ENCODE measurements around the gene ANKRD29.
"Not testable (repeated sequence)": the region's sequence is repeated elsewhere in the genome, so short reads cannot be mapped to it uniquely, and the experiment has no call there.

The ANKRD29 gene

GRCh38 chr18:23645568-23646175 is 17.0 kb downstream of the ANKRD29 start:
- no peak for DNase-seq (ENCODE audit: low read depth in 2 of 2)

- DNase-seq (ENCODE audit: low read depth in 2 of 2) = no peak
Measured at GRCh38 chr18:23643815-23644490, 18.8 kb downstream of the ANKRD29 start.

- DNase-seq (ENCODE audit: low read depth in 2 of 2) = no peak
Measured at GRCh38 chr18:23641937-23642666, 20.6 kb downstream of the ANKRD29 start.

GRCh38 chr18:23641143-23641720 is 21.5 kb downstream of the ANKRD29 start:
- DNase-seq (ENCODE audit: low read depth in 2 of 2) = no peak

GRCh38 chr18:23640052-23640451 is 22.7 kb downstream of the ANKRD29 start:
- DNase-seq (ENCODE audit: low read depth in 2 of 2) = no peak

GRCh38 chr18:23636433-23636832 is 26.3 kb downstream of the ANKRD29 start:
- DNase-seq (ENCODE audit: low read depth in 2 of 2) = not testable (repeated sequence)

GRCh38 chr18:23636071-23636399 is 26.7 kb downstream of the ANKRD29 start:
- DNase-seq (ENCODE audit: low read depth in 2 of 2) = no peak

- no peak for DNase-seq (ENCODE audit: low read depth in 2 of 2)
Measured at GRCh38 chr18:23635283-23636070, 27.2 kb downstream of the ANKRD29 start.

- DNase-seq (ENCODE audit: low read depth in 2 of 2) = no peak
Measured at GRCh38 chr18:23634692-23635091, 28.0 kb downstream of the ANKRD29 start.

GRCh38 chr18:23632615-23633014 is 30.1 kb downstream of the ANKRD29 start:
- no peak for DNase-seq (ENCODE audit: low read depth in 2 of 2)

GRCh38 chr18:23631746-23632145 is 31.0 kb downstream of the ANKRD29 start:
- DNase-seq (ENCODE audit: low read depth in 2 of 2) = no peak

GRCh38 chr18:23631312-23631711 is 31.4 kb downstream of the ANKRD29 start:
- no peak for DNase-seq (ENCODE audit: low read depth in 2 of 2)

- DNase-seq (ENCODE audit: low read depth in 2 of 2) = no peak
Measured at GRCh38 chr18:23629444-23629946, 33.2 kb downstream of the ANKRD29 start.

- DNase-seq (ENCODE audit: low read depth in 2 of 2) = no peak
Measured at GRCh38 chr18:23627970-23628369, 34.7 kb downstream of the ANKRD29 start.

- no peak for DNase-seq (ENCODE audit: low read depth in 2 of 2)
Measured at GRCh38 chr18:23627321-23627720, 35.4 kb downstream of the ANKRD29 start.

- DNase-seq (ENCODE audit: low read depth in 2 of 2) = no peak
Measured at GRCh38 chr18:23626451-23627279, 36.0 kb downstream of the ANKRD29 start.

- DNase-seq (ENCODE audit: low read depth in 2 of 2) = no peak
Measured at GRCh38 chr18:23623040-23623439, 39.7 kb downstream of the ANKRD29 start.

GRCh38 chr18:23619388-23619881 is 43.3 kb downstream of the ANKRD29 start:
- DNase-seq (ENCODE audit: low read depth in 2 of 2) = no peak

- DNase-seq (ENCODE audit: low read depth in 2 of 2) = no peak
Measured at GRCh38 chr18:23618862-23619387, 43.8 kb downstream of the ANKRD29 start.

GRCh38 chr18:23617412-23618014 is 45.2 kb downstream of the ANKRD29 start:
- no peak for DNase-seq (ENCODE audit: low read depth in 2 of 2)

Data from stimulated activated CD8-positive, alpha-beta memory T cell treated with anti-CD3 and anti-CD28 coated beads, Interleukin-2, amount 100 ng/mL, for 1 hour (primary cell).